NK-92 (cell line): ENCODE data around the gene KLF2.

Source experiments
- DNase-seq: peaks from one replicate; lab custom pipeline; 2025; ENCODE audit not compliant: unreplicated experiment; lab: John Stamatoyannopoulos, UW

The KLF2 gene

DNA sequence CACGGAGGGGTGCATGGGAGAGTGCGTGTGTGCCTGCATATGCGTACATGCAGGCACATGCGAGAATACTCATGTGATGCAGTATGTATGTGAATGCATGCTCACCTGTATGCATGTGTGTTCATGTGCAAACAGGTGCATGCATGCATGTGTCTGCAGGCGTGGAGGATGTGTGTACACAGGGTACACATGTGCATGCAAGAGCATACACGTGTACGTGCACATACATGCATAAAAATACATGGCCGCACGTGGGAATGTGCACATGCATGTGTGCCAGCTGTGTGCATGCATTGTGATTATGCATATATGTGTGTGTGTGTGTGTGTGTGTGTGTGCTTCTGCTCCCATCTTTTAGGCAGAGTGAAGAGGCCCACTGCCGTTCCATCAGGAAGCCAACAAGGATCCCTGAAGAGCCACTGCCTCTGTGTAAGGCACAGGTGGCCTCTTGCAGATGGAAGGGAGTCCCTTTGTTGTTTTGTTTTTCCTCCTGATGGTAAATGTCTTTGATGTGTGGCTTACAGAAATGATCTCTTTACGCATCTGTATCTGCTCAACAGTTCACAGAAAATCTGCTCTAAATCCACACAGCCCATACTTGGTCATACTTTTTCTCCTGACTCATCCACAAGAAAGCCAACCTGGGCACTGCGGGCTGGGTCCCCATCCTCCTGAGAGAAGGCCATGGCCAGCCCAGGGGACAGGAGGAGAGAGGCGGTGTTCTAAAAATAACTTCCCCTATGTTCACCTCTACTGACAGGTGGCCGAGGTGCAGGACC is 50.7 kb downstream of the KLF2 start:
- no peak for DNase-seq

DNA sequence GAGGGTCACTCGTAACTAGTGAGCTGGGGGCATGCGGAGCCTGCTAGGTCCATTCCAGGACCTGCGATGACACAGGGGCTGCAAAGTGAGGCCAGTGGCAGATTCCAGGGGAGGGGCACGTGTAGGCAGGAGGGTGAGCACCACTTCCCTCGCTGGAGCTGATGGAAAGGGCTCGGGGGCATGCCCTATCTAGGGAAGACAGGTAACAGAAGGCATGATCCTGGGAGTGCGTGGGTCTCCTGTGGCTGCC is 51.2 kb downstream of the KLF2 start:
- DNase-seq: no peak

DNA sequence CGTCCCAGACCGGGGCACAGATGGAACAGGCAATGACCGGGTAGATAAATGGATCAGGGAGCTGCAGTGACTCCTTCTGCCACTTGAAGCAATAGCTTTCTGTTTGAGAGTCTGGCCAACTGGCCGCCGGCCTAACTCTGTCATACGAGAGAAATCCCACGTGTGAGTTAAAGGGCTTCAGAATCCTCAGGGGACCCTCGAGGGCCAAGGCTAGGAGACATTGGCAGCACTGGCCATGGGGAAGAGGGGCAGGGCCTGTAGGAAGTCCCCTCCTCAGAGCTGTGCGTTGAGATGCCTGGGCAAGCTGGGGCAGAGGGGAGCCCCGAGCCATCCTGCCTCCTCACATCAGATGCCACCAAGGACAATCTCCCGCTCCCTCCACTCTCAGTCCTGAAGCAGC is 51.6 kb downstream of the KLF2 start:
- no peak for DNase-seq

DNA sequence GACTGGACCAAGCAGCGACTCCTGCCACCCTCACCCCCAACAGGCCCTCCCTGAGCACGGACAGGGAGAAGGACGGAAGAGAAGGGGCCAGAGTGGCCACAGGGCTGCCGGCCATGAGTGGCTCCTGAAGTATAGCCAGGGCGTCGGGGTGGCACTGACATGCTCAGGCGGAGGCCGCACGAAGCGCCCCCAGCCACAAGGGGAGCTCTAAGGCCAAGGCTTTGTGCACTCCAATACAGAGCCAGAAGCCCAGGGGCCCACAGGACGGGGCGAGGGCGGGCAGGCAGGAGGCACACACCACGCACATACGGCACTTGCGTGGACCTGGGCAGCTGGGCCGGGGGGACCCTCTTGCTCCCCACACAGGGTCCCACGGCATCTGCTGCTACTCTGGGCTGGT is 52.0 kb downstream of the KLF2 start:
- DNase-seq: no peak

DNA sequence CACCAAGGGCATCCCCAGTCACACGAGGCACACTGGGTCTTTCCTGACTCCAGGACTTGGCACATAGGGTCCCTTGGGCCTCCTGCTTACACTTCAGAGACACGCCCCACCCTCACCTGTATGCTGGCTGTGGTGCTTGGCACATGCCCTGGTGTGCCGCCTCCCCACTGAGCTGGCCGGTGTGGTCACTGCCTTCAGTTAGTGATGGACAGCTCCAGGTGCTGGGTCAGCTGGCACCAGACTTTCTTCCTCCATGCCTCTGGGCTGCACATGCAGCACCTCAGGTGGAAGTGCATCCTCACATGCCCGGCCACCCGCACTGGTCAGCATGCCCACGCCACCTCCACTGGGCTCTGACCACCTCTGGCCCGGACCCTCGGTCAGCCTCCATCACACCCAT is 52.9 kb downstream of the KLF2 start:
- DNase-seq: no peak
